Progenitor cell of endocrine pancreas (in vitro differentiated cells): Measurements from ENCODE around the gene GAS2L2. TPM values are rescaled to one million over a fixed set of nuclear protein-coding genes. Genes with fewer than 3 reads are reported as not detected.

Experiments
- DNase-seq: peaks from one replicate; pipeline ENCODE4 v3.0.0; 2021; ENCODE audit warnings: low spot score; ENCODE audit not compliant: unreplicated experiment
- H3K27ac Mint-ChIP-seq: 2 replicates; pipeline ENCODE4 v1.8.0; 2021; ENCODE audit warnings: mild to moderate bottlenecking, moderate library complexity, mixed read lengths
- H3K27me3 Mint-ChIP-seq: 2 replicates; pipeline ENCODE4 v1.8.0; 2021; ENCODE audit warnings: mixed read lengths
- H3K36me3 Mint-ChIP-seq: 2 replicates; pipeline ENCODE4 v1.8.0; 2022; ENCODE audit warnings: mixed read lengths; ENCODE audit not compliant: insufficient read depth
- H3K4me1 Mint-ChIP-seq: 2 replicates; pipeline ENCODE4 v1.8.0; 2021; ENCODE audit warnings: low read depth, mixed read lengths
- H3K4me3 Mint-ChIP-seq: 2 replicates; pipeline ENCODE4 v1.8.0; 2021; ENCODE audit warnings: low read depth, mild to moderate bottlenecking, moderate library complexity, mixed read lengths
- H3K9me3 Mint-ChIP-seq: 2 replicates; pipeline ENCODE4 v1.8.0; 2021; ENCODE audit warnings: low read depth, mixed read lengths
- total RNA-seq: library from RNA; stranded (reverse); gene quantifications from 2 replicates; pipeline ENCODE4 v1.2.1, GENCODE V29; 2021
- TF ChIP-seq, protein P1 (sequence below): fragments of 200-600 bp; sonication (generic); IDR thresholded peaks from one replicate; pipeline ENCODE4 v1.5.0; 2021; ENCODE audit warnings: antibody characterized with exemption, mild to moderate bottlenecking; ENCODE audit not compliant: unreplicated experiment

Gene GAS2L2
- total RNA-seq, 1 donor from 2014 or later: 0.10 TPM

DNA sequence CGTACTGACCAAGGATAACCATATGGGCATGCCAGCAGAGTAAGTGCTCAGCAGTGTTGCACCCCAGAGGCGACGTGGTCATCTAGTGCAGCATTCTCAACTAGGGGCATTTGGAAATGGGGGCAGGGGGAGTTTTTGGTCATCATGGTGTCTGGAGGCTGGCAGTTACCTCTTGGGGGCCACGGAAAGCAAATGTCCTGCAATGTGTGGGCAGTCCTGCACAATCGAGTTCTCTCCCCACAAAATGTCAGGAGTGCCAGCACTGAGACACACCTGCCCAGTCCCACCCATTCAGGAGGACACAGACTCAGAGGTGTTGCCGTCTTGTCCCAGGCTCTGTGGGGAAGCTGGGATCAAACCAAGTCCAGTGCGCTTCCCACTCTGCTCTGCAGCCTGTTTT is 18.6 kb downstream of the GAS2L2 start:
- H3K27me3 Mint-ChIP-seq: peaks cover 6% of the 10 kb centered on the region
- TF ChIP-seq, protein P1, sequence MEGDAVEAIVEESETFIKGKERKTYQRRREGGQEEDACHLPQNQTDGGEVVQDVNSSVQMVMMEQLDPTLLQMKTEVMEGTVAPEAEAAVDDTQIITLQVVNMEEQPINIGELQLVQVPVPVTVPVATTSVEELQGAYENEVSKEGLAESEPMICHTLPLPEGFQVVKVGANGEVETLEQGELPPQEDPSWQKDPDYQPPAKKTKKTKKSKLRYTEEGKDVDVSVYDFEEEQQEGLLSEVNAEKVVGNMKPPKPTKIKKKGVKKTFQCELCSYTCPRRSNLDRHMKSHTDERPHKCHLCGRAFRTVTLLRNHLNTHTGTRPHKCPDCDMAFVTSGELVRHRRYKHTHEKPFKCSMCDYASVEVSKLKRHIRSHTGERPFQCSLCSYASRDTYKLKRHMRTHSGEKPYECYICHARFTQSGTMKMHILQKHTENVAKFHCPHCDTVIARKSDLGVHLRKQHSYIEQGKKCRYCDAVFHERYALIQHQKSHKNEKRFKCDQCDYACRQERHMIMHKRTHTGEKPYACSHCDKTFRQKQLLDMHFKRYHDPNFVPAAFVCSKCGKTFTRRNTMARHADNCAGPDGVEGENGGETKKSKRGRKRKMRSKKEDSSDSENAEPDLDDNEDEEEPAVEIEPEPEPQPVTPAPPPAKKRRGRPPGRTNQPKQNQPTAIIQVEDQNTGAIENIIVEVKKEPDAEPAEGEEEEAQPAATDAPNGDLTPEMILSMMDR: no peak
- no peak overlapping the region for H3K4me3 Mint-ChIP-seq
- peaks cover 4% of the 10 kb centered on the region for H3K4me1 Mint-ChIP-seq
- H3K36me3 Mint-ChIP-seq: no peaks in the 10 kb centered on the region
- DNase-seq: no peak
- no peak overlapping the region for H3K27ac Mint-ChIP-seq
- no peaks in the 10 kb centered on the region for H3K9me3 Mint-ChIP-seq

DNA sequence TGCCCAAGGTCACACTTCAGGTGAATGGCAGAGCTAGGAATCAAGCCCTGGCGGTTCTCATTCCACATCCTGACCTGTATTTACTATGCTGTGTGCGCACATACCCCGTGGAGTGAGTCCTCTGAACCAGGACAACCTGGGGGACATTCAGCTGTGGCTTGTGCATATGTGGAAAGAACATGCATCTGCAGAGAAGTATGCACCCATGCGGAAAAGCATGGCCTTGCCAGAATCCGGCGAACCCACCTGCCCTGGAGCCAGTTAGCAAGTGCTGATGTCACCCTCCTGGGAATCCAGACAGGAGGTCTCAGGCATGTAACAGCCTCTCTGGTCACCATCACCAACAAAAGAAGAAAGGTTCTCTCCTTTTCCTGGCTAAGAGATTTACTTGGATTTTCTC is 19.7 kb downstream of the GAS2L2 start:
- Mint-ChIP-seq H3K4me1 (peaks cover 4% of the 10 kb centered on the region), H3K36me3 (no peaks in the 10 kb centered on the region), H3K4me3 (no peak overlapping the region), H3K27me3 (peaks cover 3% of the 10 kb centered on the region), H3K27ac (no peak overlapping the region), H3K9me3 (no peaks in the 10 kb centered on the region)
- TF ChIP-seq, protein P1: no peak
- no peak for DNase-seq

DNA sequence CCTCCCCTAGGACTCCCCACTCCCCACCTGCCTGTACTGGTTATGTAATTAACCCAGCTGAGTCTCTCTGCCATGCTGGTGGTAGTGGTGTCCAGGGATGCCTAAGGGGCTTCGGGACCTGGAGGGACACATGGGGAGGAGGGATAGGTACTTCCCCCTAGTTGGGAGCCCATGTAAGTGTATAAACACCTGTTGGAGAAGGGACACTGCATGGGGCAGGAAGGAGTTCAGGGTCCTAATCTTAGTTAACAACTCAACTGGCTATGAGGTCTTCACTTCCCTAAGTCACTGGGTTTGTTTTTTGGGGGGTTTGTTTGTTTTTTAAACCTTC is 20.3 kb downstream of the GAS2L2 start:
- no peaks in the 10 kb centered on the region for H3K9me3 Mint-ChIP-seq
- TF ChIP-seq, protein P1: no peak

DNA sequence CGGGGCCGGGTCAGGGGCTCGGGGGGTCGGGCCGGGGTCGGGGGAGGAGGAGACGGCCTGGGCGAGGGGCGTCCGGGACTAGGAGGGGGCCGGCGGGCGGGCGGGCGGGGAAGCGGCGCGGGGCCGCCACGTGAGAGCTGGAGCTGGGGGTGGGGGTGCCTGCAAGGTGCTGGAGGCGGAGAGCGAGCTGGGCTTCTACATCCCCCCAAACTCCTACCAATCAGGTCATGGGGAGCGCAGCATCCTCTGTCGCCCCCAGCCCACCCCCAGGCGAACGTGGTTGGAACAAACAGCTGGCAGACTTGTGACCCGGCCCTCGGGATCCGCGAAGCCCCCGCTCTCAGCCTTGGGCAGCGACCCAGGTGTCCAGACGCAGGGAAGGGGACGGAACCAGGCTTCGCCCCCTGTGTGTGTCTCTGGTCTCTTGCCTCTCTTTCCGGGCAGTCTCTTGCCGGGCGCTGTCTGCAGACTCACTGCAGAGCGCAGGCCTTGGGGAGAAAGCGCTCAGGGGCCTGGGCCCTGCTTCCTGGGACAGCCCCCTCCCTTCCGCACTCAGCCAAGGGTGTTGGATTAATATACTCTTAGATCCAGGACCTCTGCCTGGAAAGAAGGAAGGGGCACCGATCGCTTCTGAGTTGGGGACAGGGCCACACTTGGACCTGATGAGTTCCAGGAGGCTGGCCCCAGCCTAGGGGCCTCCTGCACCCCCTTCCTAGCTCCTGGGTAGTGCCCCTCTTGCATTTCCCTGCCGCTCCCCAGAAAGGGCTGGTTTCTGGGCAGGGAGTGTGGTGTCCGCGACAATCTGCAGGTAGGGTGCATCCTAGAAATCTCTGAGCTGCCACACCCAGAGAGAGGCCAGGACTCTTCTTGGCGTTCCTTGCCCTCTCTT is 20.9 kb downstream of the GAS2L2 start:
- TF ChIP-seq, protein P1: no peak
- Mint-ChIP-seq H3K9me3 (no peaks in the 10 kb centered on the region), H3K27me3 (peaks cover 3% of the 10 kb centered on the region), H3K36me3 (no peaks in the 10 kb centered on the region), H3K4me3 (peak overlapping the region; percentile 86), H3K4me1 (peaks cover 4% of the 10 kb centered on the region), H3K27ac (peak overlapping the region; percentile 85)
- DNase-seq: no peak

More for the DNA sequence above, 20.3 kb downstream of the GAS2L2 start:
- Mint-ChIP-seq H3K27me3 (peaks cover 3% of the 10 kb centered on the region), H3K36me3 (no peaks in the 10 kb centered on the region), H3K27ac (no peak overlapping the region), H3K4me3 (peak overlapping the region; percentile 86), H3K4me1 (peaks cover 4% of the 10 kb centered on the region)
- no peak for DNase-seq

DNA sequence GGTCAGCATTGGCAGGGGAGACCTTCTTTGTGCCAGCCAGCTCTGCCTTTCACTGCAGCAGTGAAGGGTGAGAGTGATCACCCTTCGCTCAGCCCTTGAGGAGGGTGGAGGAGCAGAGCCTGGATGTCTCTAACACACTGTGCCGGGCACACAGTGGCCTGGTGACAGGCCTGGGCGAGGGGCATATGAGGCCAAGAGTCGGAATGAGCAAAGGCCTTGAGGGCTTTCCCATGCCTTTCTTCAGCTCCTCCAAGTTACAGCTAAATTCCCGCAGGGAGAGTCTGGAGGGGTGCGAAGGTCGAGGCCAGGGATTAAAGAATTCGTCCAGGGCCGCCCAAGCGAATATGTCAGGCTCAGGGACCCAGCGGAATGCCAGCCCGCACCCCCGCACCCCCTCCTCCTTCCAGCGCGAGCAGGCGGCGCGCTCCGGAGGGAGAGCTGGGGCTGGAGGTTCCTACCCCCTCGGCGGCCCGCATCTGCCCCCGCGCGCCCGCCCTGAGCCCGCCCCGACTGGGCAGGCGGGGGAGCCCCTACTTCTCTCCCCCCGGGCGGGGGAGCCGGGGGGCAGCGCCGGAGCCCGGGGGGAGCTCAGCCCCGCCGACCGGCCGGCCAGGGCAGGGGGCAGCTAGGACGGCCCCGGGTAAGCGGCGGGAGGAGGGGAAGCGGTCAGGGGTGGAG is 21.7 kb downstream of the GAS2L2 start, which contains the start of gene RASL10B:
Gene RASL10B (plus strand): TSS at position 401 of the 678 bp plus-strand sequence. CDS start 3,546 bp downstream, outside the sequence.
- TF ChIP-seq, protein P1: no peak
- H3K4me3 Mint-ChIP-seq: peak within 1 kb of the TSS; percentile 86
- H3K4me1 Mint-ChIP-seq: peaks cover 4% of the 10 kb centered on the region
- H3K36me3 Mint-ChIP-seq: no peaks in the 10 kb centered on the region
- peak; percentile 40 for DNase-seq
- peaks cover 3% of the 10 kb centered on the region for H3K27me3 Mint-ChIP-seq
- H3K27ac Mint-ChIP-seq: peak within 1 kb of the TSS; percentile 85
- no peaks in the 10 kb centered on the region for H3K9me3 Mint-ChIP-seq
